Measurements from ENCODE around the gene TMEM253.

Gene TMEM253

DNA sequence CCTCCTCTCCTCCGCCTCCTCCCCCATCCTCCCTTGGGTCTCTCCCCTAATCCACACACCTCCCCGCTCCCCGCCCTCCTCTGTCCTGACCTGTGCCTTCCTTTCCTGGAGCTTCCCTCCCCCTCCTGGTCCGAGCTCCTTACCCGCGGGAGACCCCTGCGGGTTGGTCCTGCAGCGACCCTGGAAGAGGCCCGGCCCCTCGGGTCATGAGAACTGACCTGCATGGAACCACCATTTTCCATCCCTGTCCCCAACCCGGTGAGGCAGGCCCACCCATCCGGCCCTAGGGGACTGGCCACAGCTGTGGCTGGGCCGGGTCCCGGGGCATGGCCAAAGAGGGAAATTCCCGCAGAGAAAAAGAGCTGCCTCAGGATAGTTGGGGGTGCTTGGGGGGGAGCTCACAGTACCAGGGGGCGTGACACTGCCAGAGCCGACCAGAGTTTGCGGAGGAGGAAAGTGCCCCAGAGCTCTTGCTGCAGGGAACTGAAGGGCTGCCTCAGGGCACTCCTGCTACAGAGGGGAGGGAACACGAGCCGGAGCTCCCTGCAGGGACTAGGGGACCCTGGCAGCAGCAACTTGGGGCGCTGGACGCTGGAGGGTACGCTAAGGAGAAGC lies 30.1 kb upstream of the TMEM253 start (continued):
- TF ChIP-seq, protein P1, sequence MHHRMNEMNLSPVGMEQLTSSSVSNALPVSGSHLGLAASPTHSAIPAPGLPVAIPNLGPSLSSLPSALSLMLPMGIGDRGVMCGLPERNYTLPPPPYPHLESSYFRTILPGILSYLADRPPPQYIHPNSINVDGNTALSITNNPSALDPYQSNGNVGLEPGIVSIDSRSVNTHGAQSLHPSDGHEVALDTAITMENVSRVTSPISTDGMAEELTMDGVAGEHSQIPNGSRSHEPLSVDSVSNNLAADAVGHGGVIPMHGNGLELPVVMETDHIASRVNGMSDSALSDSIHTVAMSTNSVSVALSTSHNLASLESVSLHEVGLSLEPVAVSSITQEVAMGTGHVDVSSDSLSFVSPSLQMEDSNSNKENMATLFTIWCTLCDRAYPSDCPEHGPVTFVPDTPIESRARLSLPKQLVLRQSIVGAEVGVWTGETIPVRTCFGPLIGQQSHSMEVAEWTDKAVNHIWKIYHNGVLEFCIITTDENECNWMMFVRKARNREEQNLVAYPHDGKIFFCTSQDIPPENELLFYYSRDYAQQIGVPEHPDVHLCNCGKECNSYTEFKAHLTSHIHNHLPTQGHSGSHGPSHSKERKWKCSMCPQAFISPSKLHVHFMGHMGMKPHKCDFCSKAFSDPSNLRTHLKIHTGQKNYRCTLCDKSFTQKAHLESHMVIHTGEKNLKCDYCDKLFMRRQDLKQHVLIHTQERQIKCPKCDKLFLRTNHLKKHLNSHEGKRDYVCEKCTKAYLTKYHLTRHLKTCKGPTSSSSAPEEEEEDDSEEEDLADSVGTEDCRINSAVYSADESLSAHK (tag by site-specific recombination; IDR thresholded peaks at IDR 0.05), result no peak
- TF ChIP-seq REPIN1 (tag by site-specific recombination; IDR thresholded peaks at IDR 0.05; ENCODE audit: low read depth), result no peak
- no peak for TF ChIP-seq YY2 (tag by site-specific recombination; IDR thresholded peaks at IDR 0.05)
- no peak for TF ChIP-seq ZNF707 (tag by site-specific recombination; IDR thresholded peaks at IDR 0.05)
- no peak for TF ChIP-seq GLI4 (tag by site-specific recombination; IDR thresholded peaks at IDR 0.05)
- no peak for TF ChIP-seq ZNF785 (tag by site-specific recombination; IDR thresholded peaks at IDR 0.05)
- TF ChIP-seq ZSCAN30 (tag by site-specific recombination; IDR thresholded peaks at IDR 0.05), result no peak
- TF ChIP-seq ZNF280D (tag by site-specific recombination; IDR thresholded peaks at IDR 0.05), result no peak
- no peak for TF ChIP-seq TCF7L2 (IDR thresholded peaks at IDR 0.05; ENCODE audit: borderline replicate concordance, low read depth, low read length)
- peak; percentile 50 for TF ChIP-seq GLIS2 (tag by site-specific recombination; IDR thresholded peaks at IDR 0.05)
- no peak for TF ChIP-seq ZNF114 (tag by site-specific recombination; IDR thresholded peaks at IDR 0.05)
- no peak for TF ChIP-seq ZNF747 (tag by site-specific recombination; IDR thresholded peaks at IDR 0.05)
- TF ChIP-seq OVOL3 (tag by site-specific recombination; IDR thresholded peaks at IDR 0.05), result no peak
- no peak for TF ChIP-seq PRDM1 (tag by site-specific recombination; IDR thresholded peaks at IDR 0.05)
- TF ChIP-seq ZNF776 (tag by site-specific recombination; IDR thresholded peaks at IDR 0.05; ENCODE audit: borderline replicate concordance), result no peak
- TF ChIP-seq ZBTB17 (tag by site-specific recombination; IDR thresholded peaks at IDR 0.05), result no peak
- TF ChIP-seq ZSCAN16 (tag by site-specific recombination; IDR thresholded peaks at IDR 0.05), result no peak
- TF ChIP-seq SP2 (tag by site-specific recombination; IDR thresholded peaks at IDR 0.05), result peak; percentile 68
- no peak for TF ChIP-seq ZNF16 (tag by site-specific recombination; IDR thresholded peaks at IDR 0.05; ENCODE audit: low read depth)
- no peak for TF ChIP-seq ZNF521 (tag by site-specific recombination; IDR thresholded peaks at IDR 0.05)
- TF ChIP-seq ZNF518A (tag by site-specific recombination; conservative IDR thresholded peaks at IDR 0.05; ENCODE audit: low read depth), result no peak
- TF ChIP-seq ZNF654 (tag by site-specific recombination; IDR thresholded peaks at IDR 0.05; ENCODE audit: low read depth), result no peak
- TF ChIP-seq ZNF626 (tag by site-specific recombination; IDR thresholded peaks at IDR 0.05), result no peak
- no peak; the same call in 1 of the 2 replicates for TF ChIP-seq KLF9 (tag by site-specific recombination; IDR thresholded peaks at IDR 0.05; ENCODE audit: low read depth)
- TF ChIP-seq ZNF292 (tag by site-specific recombination; IDR thresholded peaks at IDR 0.05; ENCODE audit: borderline replicate concordance, low read depth), result no peak
- TF ChIP-seq, protein P2, sequence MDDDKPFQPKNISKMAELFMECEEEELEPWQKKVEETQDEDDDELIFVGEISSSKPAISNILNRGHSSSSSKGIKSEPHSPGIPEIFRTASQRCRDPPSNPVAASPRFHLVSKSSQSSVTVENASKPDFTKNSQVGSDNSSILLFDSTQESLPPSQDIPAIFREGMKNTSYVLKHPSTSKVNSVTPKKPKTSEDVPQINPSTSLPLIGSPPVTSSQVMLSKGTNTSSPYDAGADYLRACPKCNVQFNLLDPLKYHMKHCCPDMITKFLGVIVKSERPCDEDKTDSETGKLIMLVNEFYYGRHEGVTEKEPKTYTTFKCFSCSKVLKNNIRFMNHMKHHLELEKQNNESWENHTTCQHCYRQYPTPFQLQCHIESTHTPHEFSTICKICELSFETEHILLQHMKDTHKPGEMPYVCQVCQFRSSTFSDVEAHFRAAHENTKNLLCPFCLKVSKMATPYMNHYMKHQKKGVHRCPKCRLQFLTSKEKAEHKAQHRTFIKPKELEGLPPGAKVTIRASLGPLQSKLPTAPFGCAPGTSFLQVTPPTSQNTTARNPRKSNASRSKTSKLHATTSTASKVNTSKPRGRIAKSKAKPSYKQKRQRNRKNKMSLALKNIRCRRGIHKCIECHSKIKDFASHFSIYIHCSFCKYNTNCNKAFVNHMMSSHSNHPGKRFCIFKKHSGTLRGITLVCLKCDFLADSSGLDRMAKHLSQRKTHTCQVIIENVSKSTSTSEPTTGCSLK (tag by site-specific recombination; IDR thresholded peaks at IDR 0.05), result no peak
- TF ChIP-seq ZNF426 (tag by site-specific recombination; IDR thresholded peaks at IDR 0.05), result no peak
- no peak for TF ChIP-seq ZSCAN23 (tag by site-specific recombination; IDR thresholded peaks at IDR 0.05)
- no peak for TF ChIP-seq ZEB2 (tag by site-specific recombination; IDR thresholded peaks at IDR 0.05)

Data from HEK293 (cell line).